HepG2 (cell line): Measurements from ENCODE around the gene ARHGAP9. TPM values are rescaled to one million over a fixed set of nuclear protein-coding genes. Genes with fewer than 3 reads are reported as not detected.

Experiments
- BRCA1 ChIP-seq: sonication (generic); formaldehyde crosslinking; IDR thresholded peaks from 2 replicates; pipeline ENCODE4 v1.4.0; 2020; ENCODE audit warnings: missing genetic modification reagents
- ERF ChIP-seq: IDR thresholded peaks from 2 replicates; pipeline ENCODE4 v1.6.1; 2018; ENCODE audit warnings: missing biosample characterization, missing genetic modification reagents
- FOXK1 ChIP-seq: sonication (generic); formaldehyde crosslinking; IDR thresholded peaks from 2 replicates; pipeline ENCODE4 v1.4.0; 2020; ENCODE audit warnings: low read depth, missing genetic modification reagents, borderline replicate concordance
- GABPB1 ChIP-seq: IDR thresholded peaks from 2 replicates; pipeline ENCODE4 v1.6.1; 2016; ENCODE audit warnings: mild to moderate bottlenecking, missing genetic modification reagents, moderate library complexity, missing compliant biosample characterization
- GRHL1 ChIP-seq: sonication (generic); formaldehyde crosslinking; conservative IDR thresholded peaks from 2 replicates; pipeline ENCODE4 v1.8.0; 2022; ENCODE audit warnings: missing genetic modification reagents
- HNF1B ChIP-seq: sonication (generic); formaldehyde crosslinking; IDR thresholded peaks from 2 replicates; pipeline ENCODE4 v1.5.1; 2020; ENCODE audit warnings: mild to moderate bottlenecking, moderate library complexity, missing genetic modification reagents
- MAZ ChIP-seq, 2 experiments: sonication (generic) in 1 of 2; formaldehyde crosslinking in 1 of 2; IDR thresholded peaks; 2 replicates each; pipeline versions ENCODE4 v1.5.0 to v1.6.1; 2012 to 2020; ENCODE audit warnings: low read depth in 2 of 2, mild to moderate bottlenecking in 2 of 2, borderline replicate concordance in 1 of 2, improper control_type of control experiment in 1 of 2, low read length in 1 of 2, missing genetic modification reagents in 1 of 2, moderate library complexity in 1 of 2
- MED8 ChIP-seq: sonication (generic); formaldehyde crosslinking; IDR thresholded peaks from 2 replicates; pipeline ENCODE4 v1.8.1; 2023; ENCODE audit warnings: mild to moderate bottlenecking, missing genetic modification reagents; ENCODE audit not compliant: insufficient replicate concordance
- NFAT5 ChIP-seq: sonication (generic); formaldehyde crosslinking; IDR thresholded peaks from 2 replicates; pipeline ENCODE4 v1.4.0; 2020; ENCODE audit warnings: missing genetic modification reagents
- PHF20 ChIP-seq: sonication (generic); formaldehyde crosslinking; IDR thresholded peaks from 2 replicates; pipeline ENCODE4 v1.5.0; 2020; ENCODE audit warnings: mild to moderate bottlenecking, missing genetic modification reagents
- PHF8 ChIP-seq: sonication (generic); formaldehyde crosslinking; IDR thresholded peaks from 2 replicates; pipeline ENCODE4 v1.5.0; 2020; ENCODE audit warnings: missing genetic modification reagents
- RCOR2 ChIP-seq: IDR thresholded peaks from 2 replicates; pipeline ENCODE4 v1.6.1; 2016; ENCODE audit warnings: missing biosample characterization, missing genetic modification reagents
- RFXANK ChIP-seq: IDR thresholded peaks from 2 replicates; pipeline ENCODE4 v1.6.1; 2016
- ZBTB25 ChIP-seq: IDR thresholded peaks from 2 replicates; pipeline ENCODE4 v1.6.1; 2018; ENCODE audit warnings: missing genetic modification reagents
- ZKSCAN5 ChIP-seq: sonication (generic); formaldehyde crosslinking; IDR thresholded peaks from 2 replicates; pipeline ENCODE4 v1.5.1; 2020; ENCODE audit warnings: mild to moderate bottlenecking, missing genetic modification reagents
- ZNF350 ChIP-seq: sonication (generic); formaldehyde crosslinking; IDR thresholded peaks from 2 replicates; pipeline ENCODE4 v1.4.0; 2020; ENCODE audit warnings: mild to moderate bottlenecking, low read depth, missing genetic modification reagents, borderline replicate concordance
- ZNF567 ChIP-seq: sonication (generic); formaldehyde crosslinking; IDR thresholded peaks from 2 replicates; pipeline ENCODE4 v1.8.1; 2023; ENCODE audit warnings: mild to moderate bottlenecking, missing genetic modification reagents, borderline replicate concordance
- ZNF605 ChIP-seq: sonication (generic); formaldehyde crosslinking; IDR thresholded peaks from 2 replicates; pipeline ENCODE4 v1.8.0; 2022; ENCODE audit warnings: mild to moderate bottlenecking, missing genetic modification reagents
- ZNF619 ChIP-seq: sonication (generic); formaldehyde crosslinking; IDR thresholded peaks from 2 replicates; pipeline ENCODE4 v1.4.0; 2020; ENCODE audit warnings: mild to moderate bottlenecking, missing genetic modification reagents
- ZNF776 ChIP-seq: sonication (generic); formaldehyde crosslinking; IDR thresholded peaks from 2 replicates; pipeline ENCODE4 v1.4.0; 2020; ENCODE audit warnings: mild to moderate bottlenecking, missing genetic modification reagents
- polyA plus RNA-seq, 8 experiments: library from polyadenylated mRNA; depleted of rRNA in 3 of 8; stranded (reverse) in 7 of 8; unstranded in 1 of 8; fragments of >200 nt; fragmentation: Illumina TruSeq in 4 of 8; extraction: Trizol in 4 of 8; gene quantifications; 2 replicates each; pipeline versions ENCODE4 v1.2.1 to v1.2.3, GENCODE V29; 2011 to 2016; ENCODE audit warnings: low read depth in 4 of 8, missing spikeins in 1 of 8, mixed read lengths in 1 of 8; ENCODE audit not compliant: insufficient read depth in 1 of 8
- total RNA-seq, 5 experiments: library from RNA; depleted of rRNA; stranded (reverse); fragments of >200 nt; fragmentation: Illumina TruSeq; extraction: Trizol; gene quantifications; 2 replicates each; pipeline ENCODE4 v1.2.3, GENCODE V29; 2016; ENCODE audit warnings: low read depth in 1 of 5

The ARHGAP9 gene
- total and polyA plus RNA-seq, 2 of the 13 experiments (the other 11 are each of a cell fraction or from before 2014, with no cell fraction given), result 0.18 to 1.2 TPM

- no peak for TF ChIP-seq NFAT5 (CRISPR knock-in tag)
- no peak for TF ChIP-seq PHF20
- TF ChIP-seq GRHL1 (CRISPR knock-in tag), result no peak
- TF ChIP-seq PHF8 (CRISPR knock-in tag), result peak; percentile 59
- peak; percentile 64; the same call in 1 of the 2 replicates for TF ChIP-seq MAZ (IDR thresholded peaks at IDR 0.05; ENCODE audit: borderline replicate concordance, low read depth, low read length)
- peak; percentile 95 for TF ChIP-seq MAZ (CRISPR knock-in tag; IDR thresholded peaks at IDR 0.05; ENCODE audit: low read depth)
- 0 out of 2 replicates have a peak, but pooled peaks have one; percentile 52 for TF ChIP-seq ZNF567
- peak; percentile 86 for TF ChIP-seq RCOR2 (CRISPR knock-in tag)
- TF ChIP-seq BRCA1, result no peak
- peak; percentile 97 for TF ChIP-seq ZNF350 (CRISPR knock-in tag)
- no peak for TF ChIP-seq ZNF619
- TF ChIP-seq ERF, result peak; percentile 96
- peak; percentile 98 for TF ChIP-seq FOXK1
- TF ChIP-seq ZKSCAN5 (CRISPR knock-in tag), result no peak
- TF ChIP-seq GABPB1 (CRISPR knock-in tag), result peak; percentile 49; the same call in 1 of the 2 replicates
- peak; percentile 94 for TF ChIP-seq ZBTB25 (CRISPR knock-in tag)
- peak; percentile 97 for TF ChIP-seq HNF1B
- no peak for TF ChIP-seq MED8 (CRISPR knock-in tag)
- 0 out of 2 replicates have a peak, but pooled peaks have one; percentile 58 for TF ChIP-seq RFXANK (CRISPR knock-in tag)
- peak; percentile 76; the same call in 1 of the 2 replicates for TF ChIP-seq ZNF605 (CRISPR knock-in tag)
- no peak for TF ChIP-seq ZNF776 (CRISPR knock-in tag)
Observed at GRCh38 chr12:57451233-57451778, 28.4 kb downstream of the ARHGAP9 start (continued).
